ENCODE measurements around the gene SHISA4.

- TF ChIP-seq EP300 (IDR thresholded peaks at IDR 0.05), result no peak
- TF ChIP-seq CTCF (IDR thresholded peaks at IDR 0.05), result no peak
- peak in 1 of 4 donors; percentile 11 for TF ChIP-seq POLR2AphosphoS5 (IDR thresholded peaks at IDR 0.05)
Observed at GRCh38 chr1:201883786-201884185, 4.9 kb upstream of the SHISA4 start.
